ENCODE measurements around the gene TSHZ1.

- TF ChIP-seq EP300 (IDR thresholded peaks at IDR 0.05) (no peak), POLR2AphosphoS5 (IDR thresholded peaks at IDR 0.05) (no peak), CTCF (IDR thresholded peaks at IDR 0.05) (no peak)
Measured at GRCh38 chr18:75251466-75251865, 40.9 kb downstream of the TSHZ1 start.

Data from gastroesophageal sphincter (tissue), 3 donors.